Caco-2 (cell line): ENCODE results near the gene VAT1L. TPM values are rescaled to one million over a fixed set of nuclear protein-coding genes. Genes with fewer than 3 reads are reported as not detected.

Experiments used
- BruUV-seq: library from RNA; stranded (reverse); fragments of 400-500 nt; replicated peaks from 2 replicates; lab custom pipeline; 2021; lab: Mats Ljungman, UMichigan
- CTCF ChIA-PET: fragments of 300-600 bp; sonication (Branson Sonifier 250); formaldehyde crosslinking; loops from one replicate; lab custom pipeline; 2022; ENCODE audit warnings: antibody characterized with exemption; lab: Charles Lee
- POLR2A ChIA-PET: fragments of 300-600 bp; sonication (Branson Sonifier 250); formaldehyde crosslinking; loops from one replicate; lab custom pipeline; 2022; ENCODE audit warnings: antibody characterized with exemption; lab: Charles Lee
- DNase-seq, 2 experiments: peaks; one replicate each; pipeline versions ENCODE4 v3.0.0 to v3.0.0-alpha.2; 2020 to 2022
- H3K27me3 ChIP-seq: replicated peaks from 2 replicates; pipeline ENCODE4 v1.6.0; 2011; ENCODE audit warnings: low read length; ENCODE audit not compliant: control insufficient read depth, insufficient read depth
- H3K36me3 ChIP-seq: 2 replicates; pipeline ENCODE4 v1.5.1; 2011; ENCODE audit warnings: low read length; ENCODE audit not compliant: control insufficient read depth, insufficient read depth
- H3K4me1 ChIP-seq: fragments of 250-450 bp; sonication (Bioruptor Pico); 2 replicates; pipeline ENCODE4 v1.5.1; 2020; ENCODE audit warnings: mild to moderate bottlenecking
- H3K4me3 ChIP-seq: 2 replicates; pipeline ENCODE4 v1.5.1; 2011; ENCODE audit warnings: low read depth, mild to moderate bottlenecking, control low read depth, low read length
- H3K9me3 ChIP-seq: fragments of 250-450 bp; sonication (Bioruptor Pico); 2 replicates; pipeline ENCODE4 v1.5.1; 2020; ENCODE audit warnings: mild to moderate bottlenecking, moderate library complexity
- H3K27ac Mint-ChIP-seq: one replicate; pipeline ENCODE4 v1.8.0; 2022; ENCODE audit warnings: mixed read lengths; ENCODE audit not compliant: unreplicated experiment
- H3K27me3 Mint-ChIP-seq: one replicate; pipeline ENCODE4 v1.8.0; 2022; ENCODE audit warnings: mixed read lengths; ENCODE audit not compliant: insufficient read depth, unreplicated experiment
- H3K36me3 Mint-ChIP-seq: one replicate; pipeline ENCODE4 v1.8.0; 2022; ENCODE audit warnings: mild to moderate bottlenecking, mixed read lengths; ENCODE audit not compliant: insufficient read depth, unreplicated experiment
- H3K4me1 Mint-ChIP-seq: one replicate; pipeline ENCODE4 v1.8.0; 2022; ENCODE audit warnings: low read depth, mixed read lengths; ENCODE audit not compliant: unreplicated experiment
- H3K4me3 Mint-ChIP-seq: one replicate; pipeline ENCODE4 v1.8.0; 2022; ENCODE audit warnings: mild to moderate bottlenecking, moderate library complexity, mixed read lengths; ENCODE audit not compliant: unreplicated experiment
- H3K9me3 Mint-ChIP-seq: one replicate; pipeline ENCODE4 v1.8.0; 2022; ENCODE audit warnings: mixed read lengths; ENCODE audit not compliant: unreplicated experiment
- intact Hi-C: fragments of 100-400 bp; cut with micrococcal nuclease; formaldehyde crosslinking; loops from one replicate; pipeline ENCODE4 v1.10.0; 2022; ENCODE audit not compliant: unreplicated experiment
- total RNA-seq: library from RNA; stranded (reverse); gene quantifications from 2 replicates; pipeline ENCODE4 v1.2.3, GENCODE V29; 2022
- TF ChIP-seq, protein P1 (sequence below), 2 experiments: fragments of 200-600 bp in 1 of 2; IDR thresholded peaks; 1 replicate in 1 of 2; 2 replicates in 1 of 2; pipeline versions ENCODE4 v1.5.1 to v1.8.0; 2011 to 2022; ENCODE audit warnings: antibody characterized with exemption in 1 of 2, control low read depth in 1 of 2, inconsistent platforms in 1 of 2, low read depth in 1 of 2, low read length in 1 of 2, mild to moderate bottlenecking in 1 of 2, moderate library complexity in 1 of 2; ENCODE audit not compliant: insufficient read depth in 1 of 2, severe bottlenecking in 1 of 2, unreplicated experiment in 1 of 2

VAT1L gene
- total RNA-seq, 1 experiment from 2014 or later, result not detected

GRCh38 chr16:77758508-77758907, 29.9 kb upstream of the VAT1L start:
- no TSS peak for BruUV-seq
- no peaks in the 10 kb centered on the region for H3K27me3 ChIP-seq
- no peaks in the 10 kb centered on the region for H3K9me3 ChIP-seq
- ChIA-PET CTCF (no interaction called here), POLR2A (no interaction called here)
- Mint-ChIP-seq H3K27me3 (no peaks in the 10 kb centered on the region), H3K36me3 (no peaks in the 10 kb centered on the region), H3K9me3 (no peaks in the 10 kb centered on the region), H3K4me3 (no peak overlapping the region), H3K4me1 (no peaks in the 10 kb centered on the region), H3K27ac (no peak overlapping the region)
- TF ChIP-seq, protein P1, sequence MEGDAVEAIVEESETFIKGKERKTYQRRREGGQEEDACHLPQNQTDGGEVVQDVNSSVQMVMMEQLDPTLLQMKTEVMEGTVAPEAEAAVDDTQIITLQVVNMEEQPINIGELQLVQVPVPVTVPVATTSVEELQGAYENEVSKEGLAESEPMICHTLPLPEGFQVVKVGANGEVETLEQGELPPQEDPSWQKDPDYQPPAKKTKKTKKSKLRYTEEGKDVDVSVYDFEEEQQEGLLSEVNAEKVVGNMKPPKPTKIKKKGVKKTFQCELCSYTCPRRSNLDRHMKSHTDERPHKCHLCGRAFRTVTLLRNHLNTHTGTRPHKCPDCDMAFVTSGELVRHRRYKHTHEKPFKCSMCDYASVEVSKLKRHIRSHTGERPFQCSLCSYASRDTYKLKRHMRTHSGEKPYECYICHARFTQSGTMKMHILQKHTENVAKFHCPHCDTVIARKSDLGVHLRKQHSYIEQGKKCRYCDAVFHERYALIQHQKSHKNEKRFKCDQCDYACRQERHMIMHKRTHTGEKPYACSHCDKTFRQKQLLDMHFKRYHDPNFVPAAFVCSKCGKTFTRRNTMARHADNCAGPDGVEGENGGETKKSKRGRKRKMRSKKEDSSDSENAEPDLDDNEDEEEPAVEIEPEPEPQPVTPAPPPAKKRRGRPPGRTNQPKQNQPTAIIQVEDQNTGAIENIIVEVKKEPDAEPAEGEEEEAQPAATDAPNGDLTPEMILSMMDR (IDR thresholded peaks at IDR 0.05; ENCODE audit: insufficient read depth in 1 of 2, low read depth in 1 of 2, low read length in 1 of 2, severe bottlenecking in 1 of 2, unreplicated experiment in 1 of 2), result no peak
- no peaks in the 10 kb centered on the region for H3K4me1 ChIP-seq
- intact Hi-C loops, result no loop called here
- no peak overlapping the region for H3K4me3 ChIP-seq
- H3K36me3 ChIP-seq, result no peaks in the 10 kb centered on the region
- no peak for DNase-seq

DNA sequence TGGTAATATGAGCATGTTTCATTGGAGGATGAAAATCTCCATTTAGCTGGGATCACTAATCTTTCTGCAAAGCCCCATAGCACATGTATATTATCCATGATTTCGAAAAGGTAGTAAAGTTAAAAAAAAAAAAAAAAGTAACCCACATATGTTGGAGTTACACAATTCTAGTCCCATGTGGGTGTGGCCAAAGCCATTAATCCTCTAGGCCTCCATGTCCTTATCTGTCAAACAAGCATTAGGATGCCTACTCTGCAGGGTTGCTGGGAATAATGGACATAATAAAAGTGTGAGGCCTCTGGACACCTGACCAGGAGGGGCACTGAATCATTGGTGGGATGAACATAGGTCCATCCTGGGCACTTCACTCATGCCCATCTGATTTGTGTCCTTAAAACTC, 29.2 kb upstream of the VAT1L start:
- DNase-seq, result no peak
- H3K4me1 Mint-ChIP-seq, result no peaks in the 10 kb centered on the region
- CTCF ChIA-PET, result no interaction called here

DNA sequence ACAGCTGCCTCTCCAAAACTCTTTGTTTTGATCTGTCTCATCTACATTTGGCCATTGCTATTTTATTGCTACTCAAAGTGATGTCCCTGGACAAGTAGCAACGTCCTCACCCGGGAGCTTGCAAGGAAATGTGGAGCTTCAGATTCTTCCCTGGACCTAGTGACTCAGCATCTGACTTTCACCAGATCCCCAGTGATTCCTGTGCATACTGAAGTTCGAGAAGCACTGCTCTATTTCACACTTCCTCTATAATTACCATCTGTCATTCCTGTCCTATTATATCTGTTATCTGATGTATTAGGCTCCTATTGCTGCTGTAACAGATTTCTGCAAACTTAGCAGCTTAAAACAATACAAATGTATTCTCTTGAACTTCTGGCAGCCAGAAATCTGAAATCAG, 28.5 kb upstream of the VAT1L start:
- H3K36me3 Mint-ChIP-seq, result no peaks in the 10 kb centered on the region
- CTCF ChIA-PET, result no interaction called here

More for the DNA sequence above, 29.2 kb upstream of the VAT1L start:
- Mint-ChIP-seq H3K27me3 (no peaks in the 10 kb centered on the region), H3K27ac (no peak overlapping the region), H3K4me3 (no peak overlapping the region), H3K9me3 (no peaks in the 10 kb centered on the region), H3K36me3 (no peaks in the 10 kb centered on the region)
- BruUV-seq, result no TSS peak
- intact Hi-C loops, result no loop called here
- Histone ChIP-seq H3K4me1 (no peaks in the 10 kb centered on the region), H3K27me3 (no peaks in the 10 kb centered on the region), H3K9me3 (no peaks in the 10 kb centered on the region), H3K4me3 (no peak overlapping the region), H3K36me3 (no peaks in the 10 kb centered on the region)
- POLR2A ChIA-PET, result no interaction called here
- TF ChIP-seq, protein P1 (IDR thresholded peaks at IDR 0.05; ENCODE audit: insufficient read depth in 1 of 2, low read depth in 1 of 2, low read length in 1 of 2, severe bottlenecking in 1 of 2, unreplicated experiment in 1 of 2), result no peak

More for the DNA sequence above, 28.5 kb upstream of the VAT1L start:
- Histone ChIP-seq H3K4me3 (no peak overlapping the region), H3K36me3 (no peaks in the 10 kb centered on the region), H3K4me1 (no peaks in the 10 kb centered on the region), H3K9me3 (no peaks in the 10 kb centered on the region), H3K27me3 (no peaks in the 10 kb centered on the region)
- Mint-ChIP-seq H3K9me3 (no peaks in the 10 kb centered on the region), H3K4me3 (no peak overlapping the region), H3K27ac (no peak overlapping the region), H3K4me1 (no peaks in the 10 kb centered on the region), H3K27me3 (no peaks in the 10 kb centered on the region)
- no TSS peak for BruUV-seq
- DNase-seq, result no peak
- TF ChIP-seq, protein P1 (IDR thresholded peaks at IDR 0.05; ENCODE audit: insufficient read depth in 1 of 2, low read depth in 1 of 2, low read length in 1 of 2, severe bottlenecking in 1 of 2, unreplicated experiment in 1 of 2), result no peak
- intact Hi-C loops, result loop anchor here (5.0 kb wide), 1 partner anchor 83 kb away; no protein-coding TSS in a partner anchor
- POLR2A ChIA-PET, result no interaction called here
